ENCODE data around the gene XKR3.
"Not testable (repeated sequence)": the region's sequence is repeated elsewhere in the genome, so short reads cannot be mapped to it uniquely, and the experiment has no call there.

XKR3 gene

DNA sequence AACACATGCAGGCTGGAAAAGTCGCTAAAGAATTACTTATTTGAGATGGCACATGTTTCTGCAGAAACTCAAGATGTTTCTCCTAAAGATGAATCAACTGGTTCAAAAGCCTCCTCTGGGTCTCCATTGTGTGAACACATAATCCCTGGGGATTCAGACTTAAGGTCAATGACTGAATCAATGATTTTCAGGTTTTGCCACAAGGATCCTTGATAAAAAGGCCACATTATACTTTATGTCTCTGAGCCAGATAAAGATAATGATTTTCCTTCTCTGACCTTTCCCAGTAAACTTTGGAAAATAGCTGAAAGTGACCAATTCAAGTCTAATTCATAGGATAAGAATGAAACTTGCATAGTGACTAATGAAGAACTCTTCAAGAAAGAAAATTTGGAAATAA is 2.3 kb upstream of the XKR3 start:
- peaks cover 20% of the 10 kb centered on the region for H3K4me1 Mint-ChIP-seq

DNA sequence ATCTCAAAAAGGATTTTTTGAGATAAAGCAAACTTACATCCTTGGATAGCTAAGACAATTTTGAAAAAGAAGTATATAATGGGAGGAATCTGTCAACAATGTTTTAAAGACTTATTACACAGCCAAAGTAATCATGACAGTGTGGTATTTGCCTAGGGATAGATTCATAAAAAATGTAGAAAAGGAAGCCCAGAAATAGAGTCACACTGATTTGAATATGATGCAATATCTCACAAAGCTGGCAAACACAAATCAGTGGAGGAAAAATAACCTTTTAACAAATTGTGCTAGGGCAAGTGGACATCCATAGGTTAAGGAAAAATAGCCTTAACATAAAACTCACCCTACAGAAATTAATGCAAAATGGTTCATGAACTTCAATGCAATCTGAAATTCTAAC is 6.0 kb downstream of the XKR3 start:
- peaks cover 2% of the 10 kb centered on the region for H3K4me1 Mint-ChIP-seq
- H3K4me3 Mint-ChIP-seq, result no peak overlapping the region
- H3K9me3 Mint-ChIP-seq, result peaks cover 9% of the 10 kb centered on the region
- no peak for ATAC-seq
- DNase-seq, result no peak
- H3K36me3 Mint-ChIP-seq (ENCODE audit: low read depth), result peaks cover 1% of the 10 kb centered on the region
- peaks cover 4% of the 10 kb centered on the region for H3K27me3 Mint-ChIP-seq
- no peak overlapping the region for H3K27ac Mint-ChIP-seq

More for the DNA sequence above, 2.3 kb upstream of the XKR3 start:
- no peak overlapping the region for H3K27ac Mint-ChIP-seq
- no peak for ATAC-seq
- H3K4me3 Mint-ChIP-seq, result no peak overlapping the region
- DNase-seq, result no peak
- H3K27me3 Mint-ChIP-seq, result no peaks in the 10 kb centered on the region
- no peaks in the 10 kb centered on the region for H3K9me3 Mint-ChIP-seq
- H3K36me3 Mint-ChIP-seq (ENCODE audit: low read depth), result no peaks in the 10 kb centered on the region

DNA sequence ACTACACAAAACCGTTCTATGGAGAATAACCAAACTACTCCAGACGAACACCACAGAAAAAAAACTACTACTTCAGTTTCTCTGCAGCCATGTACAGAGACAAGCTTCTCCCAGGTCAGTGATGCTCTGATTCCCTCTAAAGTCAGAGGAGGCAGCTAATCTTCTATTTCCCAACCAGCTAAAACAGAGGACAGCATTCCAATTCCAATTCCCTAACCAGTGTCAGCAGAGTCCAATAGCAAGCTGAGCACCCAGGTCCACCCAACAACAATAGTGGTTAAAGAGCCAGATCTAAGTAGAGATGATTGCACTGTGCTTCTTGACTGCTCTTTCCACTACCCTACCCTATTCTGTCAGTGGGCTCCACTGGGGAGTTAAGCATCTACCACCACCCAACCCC is 6.7 kb downstream of the XKR3 start:
- peaks cover 9% of the 10 kb centered on the region for H3K9me3 Mint-ChIP-seq
- H3K27me3 Mint-ChIP-seq, result peaks cover 4% of the 10 kb centered on the region
- DNase-seq (no peak), ATAC-seq (no peak)
- H3K4me1 Mint-ChIP-seq, result no peaks in the 10 kb centered on the region
- H3K4me3 Mint-ChIP-seq, result no peak overlapping the region
- H3K36me3 Mint-ChIP-seq (ENCODE audit: low read depth), result peaks cover 1% of the 10 kb centered on the region
- no peak overlapping the region for H3K27ac Mint-ChIP-seq

DNA sequence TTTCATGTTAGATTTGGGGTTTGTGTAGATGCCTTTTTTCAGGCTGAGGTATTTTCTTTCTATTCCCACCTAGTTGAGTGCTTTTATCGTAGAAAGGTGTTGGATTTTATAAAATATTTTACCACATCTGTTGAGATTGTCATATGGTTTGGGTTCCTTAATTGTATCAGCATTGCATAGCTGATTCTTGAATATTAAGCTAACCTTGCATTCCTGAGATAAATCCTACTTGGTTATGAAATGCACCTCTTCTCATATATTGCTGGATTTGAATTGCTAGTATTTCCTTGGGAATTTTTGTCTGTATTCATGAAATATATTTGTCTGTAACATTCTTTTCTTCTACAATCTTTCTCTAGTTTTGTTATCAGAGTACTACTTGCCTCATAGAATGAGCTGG is 10.1 kb downstream of the XKR3 start:
- no peak overlapping the region for H3K27ac Mint-ChIP-seq
- peaks cover 4% of the 10 kb centered on the region for H3K27me3 Mint-ChIP-seq
- no peak for DNase-seq
- H3K4me1 Mint-ChIP-seq, result peaks cover 10% of the 10 kb centered on the region
- no peak overlapping the region for H3K4me3 Mint-ChIP-seq
- H3K36me3 Mint-ChIP-seq (ENCODE audit: low read depth), result no peaks in the 10 kb centered on the region
- no peak for ATAC-seq
- H3K9me3 Mint-ChIP-seq, result peaks cover 9% of the 10 kb centered on the region

DNA sequence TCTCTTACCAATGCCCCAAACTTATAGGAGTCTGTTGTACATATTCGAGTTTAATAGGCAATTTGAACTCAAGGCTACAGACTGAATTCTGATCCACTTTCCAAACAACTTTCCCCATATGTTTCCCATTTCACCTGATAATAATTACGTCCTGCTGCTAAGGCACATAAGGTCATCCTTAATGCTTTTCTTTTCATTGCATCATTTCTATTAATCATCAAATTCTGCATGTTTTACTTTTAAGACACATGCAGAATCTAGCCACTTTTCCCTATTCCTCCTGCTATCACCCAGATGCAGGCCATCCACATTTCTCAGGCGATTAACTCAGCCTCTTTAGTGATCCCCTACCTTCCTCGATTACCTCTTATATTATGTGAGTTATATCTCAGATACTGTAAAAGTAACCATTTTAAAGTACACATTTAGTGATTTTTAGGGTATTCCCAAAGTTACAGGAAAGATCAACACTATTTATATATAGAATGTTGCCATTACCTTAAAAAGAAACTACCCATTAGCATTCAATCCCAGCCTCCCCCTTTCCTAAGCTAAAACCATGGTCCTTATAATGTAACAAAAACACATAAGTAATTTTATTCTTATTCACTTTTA is 14.9 kb downstream of the XKR3 start:
- H3K36me3 Mint-ChIP-seq (ENCODE audit: low read depth), result no peaks in the 10 kb centered on the region
- H3K27me3 Mint-ChIP-seq, result no peaks in the 10 kb centered on the region
- DNase-seq (no peak), ATAC-seq (no peak)
- H3K4me3 Mint-ChIP-seq, result no peak overlapping the region
- H3K9me3 Mint-ChIP-seq, result peaks cover 8% of the 10 kb centered on the region
- H3K4me1 Mint-ChIP-seq, result peaks cover 10% of the 10 kb centered on the region
- no peak overlapping the region for H3K27ac Mint-ChIP-seq

DNA sequence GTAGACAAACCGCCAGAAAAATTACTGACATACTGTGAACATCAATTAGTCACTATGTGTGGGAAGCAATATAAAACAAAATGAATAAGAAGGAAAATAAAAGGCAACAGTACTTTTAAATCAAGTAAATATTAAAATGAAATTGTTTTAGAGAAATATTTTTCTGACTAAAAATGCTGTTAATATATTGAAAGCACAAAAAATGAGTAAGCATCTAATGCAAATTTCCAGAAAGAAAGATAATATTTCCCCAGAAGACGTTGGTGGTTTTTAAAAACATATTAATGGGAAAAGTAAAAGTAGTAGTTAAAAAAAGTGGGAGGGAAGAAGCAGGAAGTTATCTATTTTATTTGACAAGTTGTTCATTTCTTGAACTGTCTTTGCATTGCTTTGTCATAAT is 16.5 kb downstream of the XKR3 start:
- ATAC-seq (no peak), DNase-seq (no peak)
- H3K4me1 Mint-ChIP-seq, result peaks cover 10% of the 10 kb centered on the region
- H3K4me3 Mint-ChIP-seq, result no peak overlapping the region
- no peaks in the 10 kb centered on the region for H3K27me3 Mint-ChIP-seq
- H3K9me3 Mint-ChIP-seq, result no peaks in the 10 kb centered on the region
- H3K36me3 Mint-ChIP-seq (ENCODE audit: low read depth), result no peaks in the 10 kb centered on the region
- H3K27ac Mint-ChIP-seq, result no peak overlapping the region

DNA sequence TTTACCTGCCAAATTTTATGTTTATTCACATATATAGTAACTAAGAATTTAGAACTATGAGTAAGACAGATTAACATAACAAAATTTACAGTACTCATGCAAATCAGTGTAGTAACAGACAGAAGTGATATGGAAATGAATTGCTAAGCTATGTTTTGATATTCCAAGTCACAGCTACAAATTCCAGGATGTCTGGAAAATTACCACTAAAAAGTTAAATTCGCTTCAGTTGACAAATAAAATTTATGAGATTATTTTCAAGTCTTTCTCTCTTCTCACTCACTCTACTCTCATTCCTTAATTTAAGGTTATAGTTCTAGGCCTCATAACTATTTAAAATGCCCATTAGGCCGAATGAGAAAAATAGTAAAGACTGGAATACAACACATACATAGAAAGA is 18.1 kb downstream of the XKR3 start:
- Mint-ChIP-seq H3K36me3 (ENCODE audit: low read depth) (no peaks in the 10 kb centered on the region), H3K27me3 (no peaks in the 10 kb centered on the region), H3K9me3 (no peaks in the 10 kb centered on the region), H3K4me1 (peaks cover 10% of the 10 kb centered on the region), H3K27ac (no peak overlapping the region), H3K4me3 (no peak overlapping the region)
- DNase-seq (no peak), ATAC-seq (no peak)

DNA sequence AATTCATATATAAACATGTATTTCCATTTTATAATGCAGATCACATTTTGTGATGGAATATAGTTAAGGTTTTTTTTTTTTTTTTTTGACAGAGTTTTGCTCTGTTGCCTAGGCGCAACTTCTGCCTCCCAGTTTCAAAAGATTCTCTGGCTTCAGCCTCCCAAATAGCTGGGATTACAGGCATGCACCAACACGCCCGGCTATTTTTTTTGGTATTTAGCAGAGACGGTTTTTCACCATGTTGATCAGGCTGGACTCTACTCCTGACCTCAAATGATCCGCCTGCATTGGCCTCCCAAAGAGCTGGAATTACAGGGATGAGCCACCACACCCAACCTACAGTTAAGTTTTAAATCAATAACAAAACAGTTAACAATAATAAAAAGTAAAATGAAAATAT is 18.8 kb downstream of the XKR3 start:
- H3K4me1 Mint-ChIP-seq, result peaks cover 9% of the 10 kb centered on the region
- DNase-seq, result no peak
- H3K27ac Mint-ChIP-seq, result no peak overlapping the region
- no peaks in the 10 kb centered on the region for H3K36me3 Mint-ChIP-seq (ENCODE audit: low read depth)
- H3K4me3 Mint-ChIP-seq, result no peak overlapping the region
- no peaks in the 10 kb centered on the region for H3K27me3 Mint-ChIP-seq
- no peak for ATAC-seq
- H3K9me3 Mint-ChIP-seq, result no peaks in the 10 kb centered on the region

DNA sequence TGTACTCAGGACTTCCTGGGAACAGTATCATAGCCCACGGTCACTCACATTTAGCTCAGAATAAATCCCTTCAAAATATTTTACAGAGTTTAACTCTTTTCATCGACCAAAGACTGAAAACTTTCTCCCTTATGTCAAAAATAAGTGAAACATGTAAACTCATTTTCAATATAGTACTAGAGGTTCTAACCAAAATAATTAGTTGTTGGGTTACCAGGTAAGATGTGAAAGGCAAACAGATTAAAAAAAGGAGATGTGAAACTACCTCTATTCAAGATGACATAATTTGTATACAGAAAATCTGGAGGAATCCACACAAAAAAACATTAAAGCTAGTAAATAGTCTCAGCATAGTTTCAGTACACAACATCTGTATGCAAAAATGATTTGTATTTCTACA is 20.3 kb downstream of the XKR3 start:
- H3K27me3 Mint-ChIP-seq, result no peaks in the 10 kb centered on the region
- no peaks in the 10 kb centered on the region for H3K4me1 Mint-ChIP-seq
- ATAC-seq, result no peak
- H3K36me3 Mint-ChIP-seq (ENCODE audit: low read depth), result no peaks in the 10 kb centered on the region
- H3K27ac Mint-ChIP-seq, result no peak overlapping the region
- H3K4me3 Mint-ChIP-seq, result no peak overlapping the region
- DNase-seq, result no peak
- no peaks in the 10 kb centered on the region for H3K9me3 Mint-ChIP-seq

DNA sequence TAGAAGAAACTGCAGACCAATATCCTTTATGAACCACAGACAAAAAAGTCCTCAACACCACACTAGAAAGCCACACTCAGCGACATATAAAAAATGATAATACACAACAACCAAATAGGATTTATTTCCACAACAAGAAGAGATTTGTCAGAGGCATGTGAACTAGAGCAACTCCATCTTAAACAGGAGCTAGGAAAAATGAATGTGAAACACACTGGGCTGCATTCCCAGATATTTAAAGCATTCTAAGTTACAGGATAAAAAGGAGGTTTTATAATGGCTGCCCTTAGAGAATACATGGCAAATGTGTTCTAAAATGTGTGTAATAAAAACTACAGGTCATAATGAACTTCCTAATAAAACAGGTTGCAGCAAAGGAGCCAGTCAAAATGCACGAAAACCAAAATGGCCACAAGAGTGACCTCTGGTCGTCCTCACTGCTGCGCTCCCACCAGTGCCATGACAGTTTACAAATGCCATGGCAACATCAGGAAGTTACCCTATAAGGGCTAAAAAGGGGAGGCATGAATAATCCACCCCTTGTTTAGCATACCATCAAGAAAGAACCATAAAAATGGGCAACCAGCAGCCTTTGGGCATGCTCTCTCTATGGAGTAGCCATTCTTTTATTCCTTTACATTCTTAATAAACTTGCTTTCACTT is 21.8 kb downstream of the XKR3 start:
- DNase-seq, result no peak
- Mint-ChIP-seq H3K9me3 (no peaks in the 10 kb centered on the region), H3K4me3 (no peak overlapping the region), H3K27ac (no peak overlapping the region), H3K27me3 (no peaks in the 10 kb centered on the region), H3K36me3 (ENCODE audit: low read depth) (no peaks in the 10 kb centered on the region), H3K4me1 (no peaks in the 10 kb centered on the region)
- no peak for ATAC-seq

DNA sequence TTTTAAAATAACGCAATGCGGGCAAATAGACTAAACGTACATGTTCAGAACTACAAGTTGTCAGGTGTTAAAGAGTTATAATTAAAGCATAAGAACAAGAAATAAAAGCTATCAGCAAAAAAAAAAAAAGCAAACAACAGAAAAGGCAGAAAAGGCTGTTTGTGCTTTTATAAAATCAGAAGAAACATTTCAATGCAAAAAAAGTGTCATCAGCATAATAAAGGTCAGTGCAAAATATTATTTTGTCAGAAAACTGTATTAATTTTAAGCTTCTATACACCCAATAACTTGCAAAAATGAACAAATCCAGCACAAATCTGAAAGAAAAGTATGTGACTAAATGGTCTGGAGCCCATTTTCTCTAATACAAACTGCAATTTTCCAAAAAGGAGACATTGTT is 23.6 kb downstream of the XKR3 start:
- ATAC-seq (no peak), DNase-seq (no peak)
- Mint-ChIP-seq H3K27ac (no peak overlapping the region), H3K9me3 (no peaks in the 10 kb centered on the region), H3K36me3 (ENCODE audit: low read depth) (no peaks in the 10 kb centered on the region), H3K4me3 (no peak overlapping the region), H3K27me3 (no peaks in the 10 kb centered on the region), H3K4me1 (no peaks in the 10 kb centered on the region)

DNA sequence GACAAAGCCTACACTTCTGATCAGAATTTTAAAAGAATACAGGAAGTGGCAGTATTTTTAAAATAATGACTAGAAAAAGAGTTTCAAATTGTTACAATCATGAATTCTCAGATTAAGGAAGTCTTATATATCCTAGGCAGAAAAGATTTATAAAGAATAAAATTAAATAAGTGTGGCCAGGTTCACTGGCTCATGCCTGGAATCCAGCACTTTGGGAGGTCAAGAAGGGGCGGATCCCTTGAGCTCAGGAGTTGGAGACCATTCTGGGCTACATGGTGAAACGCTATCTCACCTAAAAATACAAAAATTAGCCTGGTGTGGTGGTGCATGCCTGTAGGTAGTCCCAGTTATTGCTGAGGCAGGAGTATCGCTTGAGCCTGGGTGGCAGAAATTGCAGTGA is 24.1 kb downstream of the XKR3 start:
- DNase-seq, result no peak
- no peak for ATAC-seq
- Mint-ChIP-seq H3K27me3 (no peaks in the 10 kb centered on the region), H3K36me3 (ENCODE audit: low read depth) (no peaks in the 10 kb centered on the region), H3K4me1 (no peaks in the 10 kb centered on the region), H3K9me3 (no peaks in the 10 kb centered on the region), H3K4me3 (no peak overlapping the region), H3K27ac (no peak overlapping the region)

DNA sequence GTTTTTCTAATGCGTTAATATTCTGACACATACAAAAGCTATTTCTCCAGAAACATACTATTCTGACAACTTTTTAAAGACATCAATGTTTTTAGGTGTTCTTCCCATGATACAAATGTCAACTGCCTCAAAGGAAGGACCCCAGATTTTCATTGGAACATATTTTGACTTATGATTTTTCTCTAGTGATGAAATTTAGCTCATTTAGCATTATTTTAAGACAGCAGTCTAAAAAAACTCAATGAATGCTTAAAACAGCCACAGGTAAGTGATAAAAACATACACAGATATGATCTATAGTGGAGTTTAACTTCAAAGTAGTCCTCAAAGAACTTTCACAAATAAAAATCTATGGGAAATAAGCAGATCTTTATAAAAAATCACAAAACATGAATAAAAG is 24.9 kb downstream of the XKR3 start:
- Mint-ChIP-seq H3K4me1 (no peaks in the 10 kb centered on the region), H3K27ac (no peak overlapping the region), H3K27me3 (no peaks in the 10 kb centered on the region), H3K9me3 (no peaks in the 10 kb centered on the region), H3K4me3 (no peak overlapping the region), H3K36me3 (ENCODE audit: low read depth) (no peaks in the 10 kb centered on the region)
- DNase-seq (no peak), ATAC-seq (no peak)

DNA sequence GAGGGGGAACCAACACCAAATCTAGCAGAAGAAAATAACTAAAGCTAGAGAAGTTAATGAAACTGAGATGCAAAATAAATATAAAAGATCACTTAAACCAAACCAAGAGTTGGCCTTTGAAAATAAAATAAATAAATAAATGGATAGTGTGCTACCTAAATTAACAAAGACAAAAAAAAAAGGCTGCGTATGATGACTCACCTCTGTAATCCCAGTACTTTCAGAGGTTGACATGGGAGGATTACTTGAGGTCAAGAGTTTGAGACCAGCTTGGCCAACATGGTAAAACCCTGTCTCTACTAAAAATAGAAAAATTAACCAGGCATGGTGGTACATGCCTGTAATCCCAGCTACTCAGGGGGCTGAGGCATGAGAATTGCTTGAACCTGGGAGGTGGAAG is 29.7 kb downstream of the XKR3 start:
- not testable (repeated sequence) for H3K36me3 Mint-ChIP-seq (ENCODE audit: low read depth); H3K27me3 Mint-ChIP-seq; H3K4me3 Mint-ChIP-seq; H3K27ac Mint-ChIP-seq; H3K9me3 Mint-ChIP-seq; DNase-seq; ATAC-seq; H3K4me1 Mint-ChIP-seq

DNA sequence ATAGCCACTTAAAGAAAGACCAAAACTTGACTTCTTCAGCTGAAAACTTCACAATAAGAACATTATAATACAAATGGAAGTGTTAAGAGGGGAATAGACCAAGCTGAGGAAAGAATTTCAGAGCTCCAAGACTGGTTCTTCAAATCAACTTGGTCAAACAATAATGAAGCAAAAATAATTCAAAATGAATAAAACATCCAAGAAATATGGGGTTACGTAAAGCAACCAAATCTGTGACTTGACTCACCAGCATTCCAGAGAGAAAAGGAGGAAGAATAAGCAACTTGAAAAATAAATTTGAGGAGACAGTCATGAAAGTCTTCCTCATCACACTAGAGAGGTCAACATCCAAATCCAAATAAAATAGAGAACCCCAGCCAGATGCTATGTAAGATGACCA is 31.4 kb downstream of the XKR3 start:
- no peak for ATAC-seq
- Mint-ChIP-seq H3K9me3 (no peaks in the 10 kb centered on the region), H3K36me3 (ENCODE audit: low read depth) (no peaks in the 10 kb centered on the region)

More for the DNA sequence above, 31.4 kb downstream of the XKR3 start:
- peaks cover 1% of the 10 kb centered on the region for H3K27me3 Mint-ChIP-seq
- H3K4me1 Mint-ChIP-seq, result no peaks in the 10 kb centered on the region
- no peak for DNase-seq
- no peak overlapping the region for H3K27ac Mint-ChIP-seq
- H3K4me3 Mint-ChIP-seq, result no peak overlapping the region

Measured in activated naive CD8-positive, alpha-beta T cell treated with anti-CD3 and anti-CD28 coated beads, Interleukin-2, amount 50 U/mL, for 24 hours (primary cell).